Stimulated activated CD8-positive, alpha-beta memory T cell treated with anti-CD3 and anti-CD28 coated beads, Interleukin-7, amount 100 ng/mL, for 4 hours (primary cell): ENCODE measurements around the gene MLN.

Source experiments
- DNase-seq, 2 donors: peaks; one replicate each; pipeline ENCODE4 v3.0.0-alpha.2; 2020; ENCODE audit warnings: low read depth in 2 of 2

The MLN gene

GRCh38 chr6:33771146-33772081, 32.4 kb downstream of the MLN start:
- DNase-seq, result peak; percentile 14 to 44

DNA sequence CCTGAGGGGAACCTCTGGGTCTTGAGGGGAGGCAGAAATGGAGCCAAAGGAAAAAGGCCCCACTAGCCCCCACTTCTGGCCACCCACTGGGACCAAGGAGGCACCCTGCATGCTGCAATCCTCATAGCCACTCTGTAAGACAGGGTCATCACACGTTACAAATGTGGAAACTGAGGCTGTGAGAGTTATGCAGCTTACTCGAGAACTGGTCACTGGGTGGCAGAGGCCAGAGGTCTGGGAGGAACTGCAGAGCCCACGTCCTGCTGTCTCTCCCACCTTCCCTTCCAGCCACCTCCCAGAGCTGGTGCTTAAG, 33.0 kb downstream of the MLN start:
- no peak for DNase-seq

DNA sequence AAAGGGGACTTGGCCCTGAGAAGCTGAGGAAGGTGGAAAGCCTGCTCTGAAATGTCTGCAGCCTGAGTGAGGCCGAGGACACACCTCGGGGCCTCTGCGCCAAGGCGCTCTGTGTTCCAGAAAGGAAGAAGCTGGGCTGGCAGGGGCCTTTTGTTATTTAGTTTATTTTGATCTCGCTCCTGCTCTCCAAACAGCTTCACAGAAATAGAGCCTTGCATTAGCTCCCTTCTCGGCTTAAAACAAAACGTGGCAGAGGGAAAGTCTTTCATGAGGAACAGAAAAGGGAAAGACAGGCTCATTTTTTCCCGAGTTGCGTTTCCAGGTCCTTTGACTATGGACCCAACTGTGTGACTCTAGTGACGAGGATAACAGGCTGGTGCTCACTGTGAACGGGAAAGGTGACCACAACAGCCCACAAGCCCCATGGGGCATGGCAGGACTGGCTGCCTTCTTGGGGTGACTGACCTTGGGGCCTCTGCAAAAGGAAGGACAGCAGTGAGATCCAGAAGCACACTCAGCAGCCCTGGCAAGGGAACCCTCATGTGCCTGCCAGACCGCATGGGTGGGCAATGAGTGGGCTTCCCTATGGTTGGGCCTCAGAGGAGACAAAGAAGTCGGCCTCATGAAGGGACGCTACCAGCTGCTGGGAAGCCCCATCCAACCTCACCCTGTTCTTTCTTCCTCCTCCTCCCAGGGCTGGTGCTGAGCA, 33.5 kb downstream of the MLN start:
- DNase-seq, result no peak

GRCh38 chr6:33769248-33769821, 34.5 kb downstream of the MLN start:
- no peak for DNase-seq

- DNase-seq, result peak; percentile 39 to 44
Measured at GRCh38 chr6:33768644-33769120, 35.1 kb downstream of the MLN start.

- DNase-seq, result no peak
Measured at GRCh38 chr6:33766921-33767907, 36.6 kb downstream of the MLN start.

DNA sequence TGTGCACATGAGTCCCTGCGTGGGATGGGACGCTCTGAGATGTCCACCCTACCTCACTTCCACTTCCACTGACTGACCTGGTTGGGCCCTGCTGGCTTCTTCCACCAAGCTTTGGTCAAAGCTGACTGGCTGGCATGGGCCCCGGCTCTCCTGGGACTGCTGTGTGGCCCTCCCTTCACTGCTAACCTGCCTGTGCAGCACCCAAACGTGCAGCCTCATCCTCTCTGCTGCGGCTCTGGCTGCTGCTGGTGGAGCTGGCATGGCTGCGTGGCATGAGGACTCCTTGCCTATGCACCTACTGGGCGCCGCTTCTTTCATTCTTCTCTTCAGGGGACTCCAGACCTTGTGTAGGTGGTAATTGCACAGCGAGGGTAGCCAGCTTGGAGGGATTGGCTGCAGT, 38.4 kb downstream of the MLN start:
- no peak for DNase-seq

DNA sequence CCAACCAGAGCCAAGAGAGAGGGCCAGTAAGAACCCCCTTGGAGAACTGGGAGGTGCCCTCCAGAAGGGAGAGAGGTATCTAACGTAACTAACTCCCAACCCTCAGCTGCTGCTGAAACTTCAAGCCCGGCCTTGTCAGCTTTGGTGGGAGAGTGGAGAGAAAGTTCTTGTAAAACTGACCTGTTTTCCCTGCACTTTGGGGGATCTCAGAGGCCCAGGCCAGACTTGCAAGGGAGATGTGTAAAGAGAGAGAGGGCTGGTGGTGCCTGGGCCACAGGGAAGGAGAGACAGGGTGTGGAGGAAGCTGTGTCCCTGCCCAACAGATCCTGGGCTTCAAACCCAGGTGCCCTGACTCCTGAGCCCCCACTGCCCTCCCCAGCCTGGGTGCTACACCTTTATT, 39.8 kb downstream of the MLN start:
- no peak for DNase-seq

DNA sequence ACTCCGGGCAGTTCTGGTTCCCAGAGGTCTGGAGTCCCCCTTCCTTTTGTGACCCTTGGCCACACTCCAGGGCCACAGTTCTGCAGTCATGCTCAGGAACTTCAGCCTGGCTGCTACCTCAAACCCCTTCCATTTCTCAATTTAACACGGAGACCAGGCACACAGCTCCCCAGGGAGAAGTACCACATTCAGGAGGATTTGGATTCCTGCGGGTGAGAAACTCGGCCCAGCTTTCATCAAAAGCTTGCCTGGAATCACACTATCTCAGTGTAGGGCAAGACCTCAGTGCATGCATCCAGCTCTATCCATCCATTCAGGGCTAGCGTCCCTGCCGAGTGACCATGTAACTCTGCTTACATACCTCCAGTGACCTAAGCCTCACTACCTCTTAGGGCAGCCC, 40.3 kb downstream of the MLN start:
- no peak for DNase-seq

DNA sequence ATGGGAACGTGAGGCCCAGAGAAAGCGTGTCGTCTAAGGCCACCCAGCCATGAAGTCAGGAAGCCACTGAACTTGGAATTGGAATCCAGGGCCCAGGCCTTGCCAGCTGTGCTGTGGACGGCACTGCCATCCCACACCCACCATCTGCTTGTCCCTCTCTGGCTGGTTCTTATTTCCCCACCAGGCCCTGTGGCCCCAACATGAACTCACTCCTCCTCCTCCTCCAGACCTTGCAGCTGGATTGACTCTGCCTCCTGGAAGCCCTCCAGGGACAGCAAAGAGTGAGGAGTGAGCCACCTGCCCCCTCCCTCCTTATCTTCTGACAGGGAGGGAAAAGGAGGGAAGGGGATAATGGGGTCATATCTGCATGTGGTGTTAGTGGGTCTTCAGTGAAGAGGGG, 41.1 kb downstream of the MLN start:
- DNase-seq, result no peak

DNA sequence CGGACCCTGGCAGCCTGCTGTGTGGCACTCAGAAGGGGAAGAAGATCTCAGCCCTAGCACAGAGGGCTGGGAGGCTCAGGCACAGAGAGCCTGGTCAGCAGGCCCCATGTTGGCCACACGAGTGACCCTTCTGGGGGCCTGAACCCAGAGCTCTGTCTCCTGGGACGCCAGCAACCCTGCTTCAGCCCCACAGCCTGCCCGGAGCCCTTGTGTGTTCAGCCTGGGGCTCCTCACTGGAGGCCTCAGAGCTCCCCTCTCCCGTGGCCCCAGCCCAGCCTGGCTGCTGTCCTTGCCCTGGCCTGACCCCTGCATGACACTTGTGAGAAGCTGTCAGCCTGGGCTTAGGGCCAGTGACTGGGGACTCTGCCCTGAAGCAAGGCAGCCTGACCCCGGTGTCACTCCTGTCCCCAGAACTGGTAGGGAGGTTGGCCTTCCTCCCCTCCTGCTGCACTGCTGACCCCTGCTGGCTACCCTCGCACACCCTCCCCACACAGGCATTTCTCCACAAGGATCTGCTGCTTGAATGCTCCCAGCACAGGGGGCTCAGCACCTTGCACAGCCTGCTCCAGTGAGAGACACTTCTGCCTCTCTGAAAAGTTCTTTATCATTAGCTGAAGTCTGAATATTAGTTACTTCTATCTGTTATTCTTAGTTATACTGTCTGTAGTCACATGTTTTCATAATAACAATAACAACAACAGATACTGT, 41.7 kb downstream of the MLN start:
- no peak for DNase-seq

GRCh38 chr6:33761581-33761921, 42.3 kb downstream of the MLN start:
- DNase-seq, result no peak

GRCh38 chr6:33759887-33760629, 43.7 kb downstream of the MLN start:
- DNase-seq, result no peak

- DNase-seq, result no peak
Measured at GRCh38 chr6:33758815-33759216, 45.0 kb downstream of the MLN start.

DNA sequence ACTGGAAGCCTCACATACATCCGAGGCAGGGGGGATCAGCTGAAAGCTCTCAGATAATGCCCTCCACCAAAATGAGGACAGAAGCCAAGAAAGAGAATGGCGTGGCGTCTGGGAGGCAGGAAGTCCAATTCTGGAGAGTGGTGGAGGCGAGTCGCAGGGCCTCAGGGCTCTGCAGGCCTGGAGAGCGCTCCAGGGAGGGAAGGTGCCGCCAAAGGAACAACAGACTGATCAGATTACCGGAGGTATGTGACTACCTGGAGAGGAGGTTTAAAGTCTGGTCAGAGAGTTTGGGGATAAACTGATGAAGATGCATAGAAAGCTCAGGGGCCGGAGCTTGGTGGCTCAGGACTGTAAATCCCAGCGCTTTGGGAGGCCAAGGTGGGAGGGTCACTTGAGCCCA, 45.9 kb downstream of the MLN start:
- DNase-seq, result no peak

DNA sequence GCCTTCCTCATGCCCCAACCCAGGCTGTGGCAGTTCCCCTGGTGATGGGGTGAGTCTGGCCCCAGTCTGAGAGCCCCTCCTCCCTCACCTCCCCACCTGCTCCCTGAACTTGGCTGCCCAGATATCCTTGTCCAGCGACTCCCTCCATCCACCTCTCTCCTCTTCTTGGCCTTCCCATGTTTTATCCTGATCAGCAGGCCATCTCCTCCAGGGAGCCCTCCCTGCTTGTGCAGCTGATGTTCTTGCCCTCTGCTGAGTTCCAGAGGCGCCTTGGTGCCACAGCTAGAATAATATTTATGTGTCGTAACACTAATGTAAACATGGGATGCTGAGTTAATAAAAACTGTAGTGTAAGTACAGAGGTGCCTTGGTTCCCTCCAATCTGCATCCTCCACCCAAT, 46.7 kb downstream of the MLN start:
- DNase-seq, result no peak

DNA sequence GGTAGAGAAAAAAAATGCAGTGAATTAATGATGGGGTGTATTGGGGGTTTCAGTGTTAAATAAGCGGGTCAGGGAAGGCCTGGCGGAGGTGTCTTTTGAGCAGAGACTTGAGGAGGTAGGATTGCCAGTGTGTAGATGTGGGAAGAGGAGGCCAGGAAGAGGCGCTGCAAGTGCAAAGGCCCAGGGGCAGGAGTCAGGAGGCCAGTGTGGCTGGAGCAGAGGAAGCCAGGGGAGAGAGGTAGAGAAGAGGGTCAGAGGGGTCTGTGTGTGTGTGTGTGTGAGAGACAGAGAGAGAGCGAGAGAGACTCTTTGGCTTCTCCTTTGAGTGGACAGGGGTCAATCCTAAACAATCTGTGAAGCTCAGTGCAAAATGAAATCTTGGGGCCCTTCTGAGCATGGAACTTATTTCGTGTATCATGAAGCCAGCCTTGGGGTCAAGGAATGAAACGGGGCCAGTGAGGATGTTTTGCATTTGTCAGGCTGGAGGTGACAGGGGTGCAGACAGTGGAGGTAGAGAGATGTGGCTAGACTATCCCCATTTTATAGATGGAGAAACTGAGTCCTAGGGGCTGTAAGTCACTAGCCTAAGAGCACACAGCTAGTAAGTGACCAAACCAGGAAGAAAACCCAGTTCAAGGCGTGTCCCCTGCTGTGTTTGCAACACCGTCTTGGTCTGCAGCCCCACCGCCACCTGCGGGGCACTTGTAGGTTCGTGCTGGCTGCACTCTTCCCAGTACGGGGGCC, 47.4 kb downstream of the MLN start:
- DNase-seq, result no peak

DNA sequence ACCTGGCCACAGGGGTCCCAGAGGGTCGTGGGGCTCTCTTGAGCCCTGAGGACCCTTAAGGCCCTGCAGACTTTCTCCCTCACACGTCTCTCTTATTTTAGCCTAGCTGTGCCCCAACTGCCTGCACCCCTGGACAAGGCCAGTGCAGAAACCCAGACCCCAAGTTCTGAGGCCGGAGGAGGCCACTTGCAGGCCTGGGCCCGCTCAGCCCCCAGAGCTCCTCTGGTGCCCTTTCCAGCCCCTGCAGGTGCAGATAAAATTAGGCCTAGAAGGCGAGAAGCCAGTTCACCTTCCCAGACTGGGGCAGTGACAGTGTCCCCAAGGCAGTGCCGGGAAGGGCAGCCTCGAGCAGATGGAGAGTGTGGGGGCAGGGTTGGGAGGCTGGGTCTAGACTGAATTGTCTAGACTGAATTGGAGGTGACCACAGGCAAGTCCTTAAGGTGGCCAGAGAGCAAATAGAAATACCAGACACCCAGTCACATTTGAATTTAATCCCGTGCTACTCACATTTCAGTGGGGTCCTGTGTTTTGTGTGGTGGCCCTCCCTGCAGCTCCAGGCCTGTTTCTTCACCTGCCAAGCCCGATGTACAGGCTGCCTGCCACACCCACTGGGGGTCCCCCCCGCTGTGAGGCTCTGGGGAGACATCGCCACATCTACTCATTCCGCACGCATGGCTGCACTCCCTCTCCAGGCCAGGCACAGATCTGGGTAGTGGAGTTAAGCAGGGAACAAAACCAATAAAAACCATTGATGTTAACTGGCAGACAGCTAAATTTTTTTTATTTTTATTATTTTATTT, 48.5 kb downstream of the MLN start:
- DNase-seq, result no peak

- no peak for DNase-seq
Measured at GRCh38 chr6:33754222-33754621, 49.6 kb downstream of the MLN start.
